ENCODE results near the gene INPP5E.
"Not testable (repeated sequence)": the region's sequence is repeated elsewhere in the genome, so short reads cannot be mapped to it uniquely, and the experiment has no call there.

GRCh38 chr9:136425367-136425766, 14.3 kb downstream of the INPP5E start:
- not testable (repeated sequence) for TF ChIP-seq CTCF (IDR thresholded peaks at IDR 0.05); EZH2 (IDR thresholded peaks at IDR 0.05; ENCODE audit: borderline replicate concordance, insufficient read depth, low read depth, low read length, poor library complexity, severe bottlenecking)
